WTC11 (cell line): ENCODE data around the gene CAPN12. TPM values are rescaled to one million over a fixed set of nuclear protein-coding genes. Genes with fewer than 3 reads are reported as not detected.

Source experiments
- ATAC-seq: fragments of 200-7000 bp; cut with Tn5 transposase; 2 replicates; pipeline ENCODE4 v1.10.0; 2021; ENCODE audit warnings: mild to moderate bottlenecking, moderate library complexity
- CTCF ChIA-PET: fragments of 300-600 bp; sonication (Branson Sonifier 250); formaldehyde crosslinking; loops from one replicate; lab custom pipeline; 2021; ENCODE audit warnings: antibody characterized with exemption; lab: Charles Lee
- POLR2A ChIA-PET: fragments of 350-600 bp; sonication (Branson Sonifier 250); formaldehyde crosslinking; loops from one replicate; lab custom pipeline; 2021; ENCODE audit warnings: antibody characterized with exemption; lab: Charles Lee
- DNase-seq: peaks from one replicate; pipeline ENCODE4 v3.0.0; 2021; ENCODE audit warnings: low spot score
- H3K27ac Mint-ChIP-seq: 2 replicates; pipeline ENCODE4 v1.8.0; 2021; ENCODE audit warnings: mixed read lengths
- H3K27me3 Mint-ChIP-seq: 2 replicates; pipeline ENCODE4 v1.8.0; 2021; ENCODE audit warnings: low read depth, mild to moderate bottlenecking, moderate library complexity, mixed read lengths
- H3K36me3 Mint-ChIP-seq: 2 replicates; pipeline ENCODE4 v1.8.0; 2021; ENCODE audit warnings: mixed read lengths
- H3K4me1 Mint-ChIP-seq: 2 replicates; pipeline ENCODE4 v1.8.0; 2022; ENCODE audit warnings: mixed read lengths
- H3K4me3 Mint-ChIP-seq: 2 replicates; pipeline ENCODE4 v1.8.0; 2021; ENCODE audit warnings: mild to moderate bottlenecking, moderate library complexity, mixed read lengths
- H3K9me3 Mint-ChIP-seq: 2 replicates; pipeline ENCODE4 v1.8.0; 2021; ENCODE audit warnings: mixed read lengths
- AR ChIP-seq: fragments of 250-450 bp; sonication (Bioruptor Pico); IDR thresholded peaks from 2 replicates; pipeline ENCODE4 v1.9.0; 2021; ENCODE audit warnings: mild to moderate bottlenecking
- ATF1 ChIP-seq: sonication (generic); formaldehyde crosslinking; IDR thresholded peaks from 2 replicates; pipeline ENCODE4 v1.8.1; 2023; ENCODE audit warnings: mild to moderate bottlenecking, moderate library complexity, missing genetic modification reagents
- ATF6 ChIP-seq: sonication (generic); formaldehyde crosslinking; IDR thresholded peaks from 2 replicates; pipeline ENCODE4 v1.8.1; 2023; ENCODE audit warnings: mild to moderate bottlenecking, missing genetic modification reagents
- CREB1 ChIP-seq: sonication (generic); formaldehyde crosslinking; IDR thresholded peaks from 2 replicates; pipeline ENCODE4 v1.8.0; 2023; ENCODE audit warnings: mild to moderate bottlenecking, missing genetic modification reagents
- EMX1 ChIP-seq: fragments of 250-450 bp; sonication (Bioruptor Pico); IDR thresholded peaks from 2 replicates; pipeline ENCODE4 v1.8.0; 2021; ENCODE audit warnings: mild to moderate bottlenecking
- FOXK1 ChIP-seq: sonication (generic); formaldehyde crosslinking; IDR thresholded peaks from 2 replicates; pipeline ENCODE4 v1.8.0; 2022; ENCODE audit warnings: mild to moderate bottlenecking, moderate library complexity, missing genetic modification reagents
- FOXP1 ChIP-seq: sonication (generic); formaldehyde crosslinking; IDR thresholded peaks from 2 replicates; pipeline ENCODE4 v1.8.0; 2022; ENCODE audit warnings: missing genetic modification reagents, mild to moderate bottlenecking, moderate library complexity, borderline replicate concordance
- KAT7 ChIP-seq: sonication (generic); formaldehyde crosslinking; IDR thresholded peaks from 2 replicates; pipeline ENCODE4 v1.8.1; 2023; ENCODE audit warnings: missing genetic modification reagents, mild to moderate bottlenecking, borderline replicate concordance
- NFYB ChIP-seq: sonication (generic); formaldehyde crosslinking; conservative IDR thresholded peaks from 2 replicates; pipeline ENCODE4 v1.8.0; 2022; ENCODE audit warnings: low read depth, missing genetic modification reagents
- NR3C1 ChIP-seq: sonication (generic); formaldehyde crosslinking; conservative IDR thresholded peaks from 2 replicates; pipeline ENCODE4 v1.8.1; 2023; ENCODE audit warnings: low read depth, mild to moderate bottlenecking, missing genetic modification reagents
- OVOL2 ChIP-seq: fragments of 250-450 bp; sonication (Bioruptor Pico); IDR thresholded peaks from 2 replicates; pipeline ENCODE4 v1.9.0; 2021; ENCODE audit warnings: mild to moderate bottlenecking, borderline replicate concordance
- PREB ChIP-seq: sonication (generic); formaldehyde crosslinking; IDR thresholded peaks from 2 replicates; pipeline ENCODE4 v1.8.1; 2022; ENCODE audit warnings: mild to moderate bottlenecking, missing genetic modification reagents, moderate library complexity, borderline replicate concordance
- SP1 ChIP-seq: sonication (generic); formaldehyde crosslinking; conservative IDR thresholded peaks from 2 replicates; pipeline ENCODE4 v1.8.1; 2022; ENCODE audit warnings: missing genetic modification reagents
- ZNF219 ChIP-seq: sonication (generic); formaldehyde crosslinking; IDR thresholded peaks from 2 replicates; pipeline ENCODE4 v1.8.0; 2023; ENCODE audit warnings: missing genetic modification reagents, mild to moderate bottlenecking, borderline replicate concordance
- ZNF263 ChIP-seq: sonication (generic); formaldehyde crosslinking; IDR thresholded peaks from 2 replicates; pipeline ENCODE4 v1.8.1; 2022; ENCODE audit warnings: low read depth, mild to moderate bottlenecking, moderate library complexity, missing genetic modification reagents
- ZNF512 ChIP-seq: sonication (generic); formaldehyde crosslinking; IDR thresholded peaks from 2 replicates; pipeline ENCODE4 v1.8.1; 2022; ENCODE audit warnings: missing genetic modification reagents, borderline replicate concordance
- ZSCAN18 ChIP-seq: fragments of 250-450 bp; sonication (Bioruptor Pico); IDR thresholded peaks from 2 replicates; pipeline ENCODE4 v2.1.2; 2022; ENCODE audit warnings: mild to moderate bottlenecking, moderate library complexity
- total RNA-seq: library from RNA; stranded (reverse); gene quantifications from 3 replicates; pipeline ENCODE4 v1.2.3, GENCODE V29; 2021
- TF ChIP-seq, protein P1 (sequence below): sonication (generic); formaldehyde crosslinking; IDR thresholded peaks from 2 replicates; pipeline ENCODE4 v1.8.1; 2023; ENCODE audit warnings: mild to moderate bottlenecking, moderate library complexity, missing genetic modification reagents
- TF ChIP-seq, protein P2 (sequence below): sonication (generic); formaldehyde crosslinking; conservative IDR thresholded peaks from 2 replicates; pipeline ENCODE4 v1.8.1; 2023; ENCODE audit warnings: mild to moderate bottlenecking, low read depth, missing genetic modification reagents, moderate library complexity

CAPN12 gene
- total RNA-seq, 1 experiment from 2014 or later = 9.6 TPM

DNA sequence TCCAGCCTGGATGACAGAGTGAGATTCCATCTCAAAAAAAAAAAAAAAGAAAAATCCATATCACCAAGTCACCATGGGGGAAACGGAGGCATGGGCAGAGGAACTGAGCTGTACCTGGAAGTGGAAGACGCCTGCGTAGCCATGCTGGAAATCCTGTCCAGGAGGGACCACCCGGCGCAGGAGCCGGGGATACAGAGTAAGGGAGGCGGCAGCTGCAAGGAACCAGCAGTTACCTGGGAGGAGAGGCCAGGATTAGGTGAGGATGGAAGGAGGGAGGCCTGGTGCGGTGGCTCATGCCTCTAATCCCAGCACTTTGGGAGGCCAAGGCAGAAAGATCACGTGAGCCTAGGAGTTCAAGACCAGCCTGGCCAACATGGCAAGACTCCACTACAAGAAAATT is 2.0 kb downstream of the CAPN12 start (continued):
- TF ChIP-seq AR (CRISPR knock-in tag) = no peak
- no peak for TF ChIP-seq ATF1

GRCh38 chr19:38741670-38742069 is 2.6 kb downstream of the CAPN12 start:
- TF ChIP-seq PREB (CRISPR knock-in tag) (no peak), NR3C1 (CRISPR knock-in tag) (no peak), ATF6 (no peak), EMX1 (no peak), ZNF263 (no peak), CREB1 (CRISPR knock-in tag) (no peak), KAT7 (CRISPR knock-in tag) (no peak), ZSCAN18 (no peak), ATF1 (no peak), NFYB (no peak), OVOL2 (CRISPR knock-in tag) (no peak), FOXP1 (CRISPR knock-in tag) (no peak), SP1 (CRISPR knock-in tag) (no peak), FOXK1 (no peak), ZNF512 (no peak), ZNF219 (CRISPR knock-in tag) (no peak)
- TF ChIP-seq, protein P1, sequence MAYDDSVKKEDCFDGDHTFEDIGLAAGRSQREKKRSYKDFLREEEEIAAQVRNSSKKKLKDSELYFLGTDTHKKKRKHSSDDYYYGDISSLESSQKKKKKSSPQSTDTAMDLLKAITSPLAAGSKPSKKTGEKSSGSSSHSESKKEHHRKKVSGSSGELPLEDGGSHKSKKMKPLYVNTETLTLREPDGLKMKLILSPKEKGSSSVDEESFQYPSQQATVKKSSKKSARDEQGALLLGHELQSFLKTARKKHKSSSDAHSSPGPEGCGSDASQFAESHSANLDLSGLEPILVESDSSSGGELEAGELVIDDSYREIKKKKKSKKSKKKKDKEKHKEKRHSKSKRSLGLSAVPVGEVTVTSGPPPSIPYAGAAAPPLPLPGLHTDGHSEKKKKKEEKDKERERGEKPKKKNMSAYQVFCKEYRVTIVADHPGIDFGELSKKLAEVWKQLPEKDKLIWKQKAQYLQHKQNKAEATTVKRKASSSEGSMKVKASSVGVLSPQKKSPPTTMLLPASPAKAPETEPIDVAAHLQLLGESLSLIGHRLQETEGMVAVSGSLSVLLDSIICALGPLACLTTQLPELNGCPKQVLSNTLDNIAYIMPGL (CRISPR knock-in tag) = no peak
- TF ChIP-seq, protein P2, sequence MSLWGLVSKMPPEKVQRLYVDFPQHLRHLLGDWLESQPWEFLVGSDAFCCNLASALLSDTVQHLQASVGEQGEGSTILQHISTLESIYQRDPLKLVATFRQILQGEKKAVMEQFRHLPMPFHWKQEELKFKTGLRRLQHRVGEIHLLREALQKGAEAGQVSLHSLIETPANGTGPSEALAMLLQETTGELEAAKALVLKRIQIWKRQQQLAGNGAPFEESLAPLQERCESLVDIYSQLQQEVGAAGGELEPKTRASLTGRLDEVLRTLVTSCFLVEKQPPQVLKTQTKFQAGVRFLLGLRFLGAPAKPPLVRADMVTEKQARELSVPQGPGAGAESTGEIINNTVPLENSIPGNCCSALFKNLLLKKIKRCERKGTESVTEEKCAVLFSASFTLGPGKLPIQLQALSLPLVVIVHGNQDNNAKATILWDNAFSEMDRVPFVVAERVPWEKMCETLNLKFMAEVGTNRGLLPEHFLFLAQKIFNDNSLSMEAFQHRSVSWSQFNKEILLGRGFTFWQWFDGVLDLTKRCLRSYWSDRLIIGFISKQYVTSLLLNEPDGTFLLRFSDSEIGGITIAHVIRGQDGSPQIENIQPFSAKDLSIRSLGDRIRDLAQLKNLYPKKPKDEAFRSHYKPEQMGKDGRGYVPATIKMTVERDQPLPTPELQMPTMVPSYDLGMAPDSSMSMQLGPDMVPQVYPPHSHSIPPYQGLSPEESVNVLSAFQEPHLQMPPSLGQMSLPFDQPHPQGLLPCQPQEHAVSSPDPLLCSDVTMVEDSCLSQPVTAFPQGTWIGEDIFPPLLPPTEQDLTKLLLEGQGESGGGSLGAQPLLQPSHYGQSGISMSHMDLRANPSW = no peak
- TF ChIP-seq, all 79 proteins: peak for 0
- Mint-ChIP-seq H3K4me1 (peaks cover 6% of the 10 kb centered on the region), H3K9me3 (peaks cover 3% of the 10 kb centered on the region), H3K4me3 (no peak overlapping the region), H3K27me3 (peaks cover 23% of the 10 kb centered on the region), H3K27ac (no peak overlapping the region), H3K36me3 (peaks cover 2% of the 10 kb centered on the region; the same call in 1 of the 2 replicates)
- CTCF ChIA-PET = interaction anchor here (0.6 to 1.3 kb wide), 2 partner anchors 28 to 60 kb away, joined by 3 to 9 read pairs; no protein-coding TSS in a partner anchor
- DNase-seq (no peak), ATAC-seq (no peak)
- POLR2A ChIA-PET = interaction anchor here (0.7 kb wide), 1 partner anchor 107 kb away, joined by 3 read pairs; no protein-coding TSS in a partner anchor
